ENCODE data around the gene ARV1.

Gene ARV1

GRCh38 chr1:230978491-230979388 is at the start of gene ARV1, which contains the start of gene TTC13:
TSS of gene ARV1 (plus strand) at chr1:230979094. CDS start at chr1:230979106, 12 bp downstream.
TSS of gene TTC13 (minus strand) at chr1:230978861. CDS start at chr1:230978830, 31 bp downstream.
- peak; percentile 98 for DNase-seq

- no peak for DNase-seq
Observed at GRCh38 chr1:230930986-230931385, 47.9 kb upstream of the ARV1 start.

GRCh38 chr1:230935852-230936251 is 43.0 kb upstream of the ARV1 start:
- no peak for DNase-seq

DNA sequence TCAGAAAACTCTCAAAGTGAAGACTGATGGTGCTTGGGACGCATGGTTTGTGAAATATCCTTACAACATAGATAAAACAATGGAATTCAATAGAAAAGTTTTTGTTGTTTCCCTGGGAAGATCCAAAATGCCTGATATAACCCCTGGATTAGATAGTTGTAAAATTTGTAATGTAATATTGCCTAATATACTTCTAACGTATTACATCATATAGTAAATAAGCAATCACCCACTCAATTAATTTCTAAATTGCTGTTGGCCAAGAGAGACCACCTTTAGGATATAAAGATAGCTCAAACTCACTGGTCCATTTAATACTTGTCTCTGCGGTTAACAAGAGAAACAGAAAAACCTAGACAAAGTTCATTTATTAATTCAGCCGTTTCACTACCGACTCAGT is 42.4 kb upstream of the ARV1 start:
- DNase-seq, result no peak

- DNase-seq, result no peak
Observed at GRCh38 chr1:230937371-230937770, 41.5 kb upstream of the ARV1 start.

- DNase-seq, result no peak
Observed at GRCh38 chr1:230938924-230939368, 39.9 kb upstream of the ARV1 start.

- no peak for DNase-seq
Observed at GRCh38 chr1:230939806-230940489, 38.9 kb upstream of the ARV1 start.

DNA sequence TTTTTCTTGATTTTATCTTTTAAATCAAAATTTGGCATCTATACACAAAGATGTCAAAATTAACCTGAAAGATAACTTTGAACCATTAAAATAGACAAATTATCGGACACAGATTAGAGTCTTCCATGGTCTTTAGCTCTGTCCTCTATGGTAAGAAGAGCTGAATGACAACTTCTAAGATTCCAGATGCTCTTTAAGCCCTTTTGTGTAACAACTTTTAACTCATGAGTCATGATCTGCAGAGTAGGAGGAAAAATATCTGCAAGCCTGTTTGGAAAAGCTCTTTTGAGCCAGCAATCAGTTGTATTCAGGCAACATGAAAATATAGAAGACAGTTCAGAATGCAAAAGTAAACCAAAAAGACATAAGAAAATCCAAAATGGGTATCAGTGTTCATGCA is 38.0 kb upstream of the ARV1 start:
- no peak for DNase-seq

DNA sequence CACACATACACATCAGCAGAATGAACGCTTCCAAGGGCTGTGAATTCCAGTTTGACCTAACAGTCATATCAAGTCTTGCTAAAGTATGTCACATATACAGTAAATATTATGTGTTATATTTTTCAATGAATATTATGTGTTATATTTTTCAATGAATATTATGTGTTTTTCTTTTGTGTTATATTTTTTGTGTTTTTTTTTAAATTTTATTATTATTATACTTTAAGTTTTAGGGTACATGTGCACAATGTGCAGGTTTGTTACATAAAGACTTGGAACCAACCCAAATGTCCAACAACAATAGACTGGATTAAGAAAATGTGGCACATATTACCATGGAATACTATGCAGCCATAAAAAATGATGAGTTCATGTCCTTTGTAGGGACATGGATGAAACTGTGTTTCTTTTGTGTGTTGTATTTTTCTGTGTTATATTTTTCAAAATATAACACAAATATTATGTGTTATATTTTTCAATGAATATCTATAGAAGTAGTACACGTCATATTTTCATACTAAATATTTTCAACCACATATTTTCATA is 35.8 kb upstream of the ARV1 start:
- no peak for DNase-seq

DNA sequence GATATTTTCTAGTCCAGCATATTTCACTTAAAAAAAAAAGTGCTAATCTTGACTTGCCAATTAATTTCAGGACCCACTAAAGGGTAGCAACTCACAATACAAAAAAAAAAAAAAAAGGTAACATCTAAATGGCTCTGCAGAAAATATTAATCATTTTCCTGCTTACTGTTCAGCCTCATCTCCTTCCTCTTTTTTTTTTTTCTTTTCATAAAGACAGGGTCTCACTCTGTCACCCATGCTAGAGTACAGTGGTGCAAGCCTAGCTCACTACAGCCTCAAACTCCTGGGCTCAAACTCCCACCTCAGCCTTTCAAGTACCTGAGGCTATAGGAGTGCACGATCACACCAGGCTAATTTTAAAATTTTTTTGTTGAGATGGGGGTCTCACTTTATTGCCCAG is 30.6 kb upstream of the ARV1 start:
- no peak for DNase-seq

DNA sequence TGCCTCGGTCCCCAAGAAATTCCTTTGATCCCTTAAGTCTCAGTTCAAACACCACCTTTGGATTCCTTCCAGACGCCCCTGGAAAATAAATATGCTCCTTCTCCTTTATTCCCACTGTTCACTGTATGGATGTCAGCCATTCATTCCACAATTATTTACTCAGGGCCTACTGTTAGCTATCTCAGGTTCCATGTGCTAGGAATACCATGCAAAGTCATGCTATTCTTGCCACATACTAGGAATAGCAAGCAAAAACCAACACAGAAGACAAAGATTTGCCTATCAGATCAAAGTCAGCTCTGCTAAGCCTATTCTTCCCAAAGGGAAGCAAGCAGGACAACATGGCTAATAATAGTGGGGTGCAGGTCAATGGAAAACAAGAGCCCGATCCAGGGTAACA is 30.0 kb upstream of the ARV1 start:
- DNase-seq, result no peak

DNA sequence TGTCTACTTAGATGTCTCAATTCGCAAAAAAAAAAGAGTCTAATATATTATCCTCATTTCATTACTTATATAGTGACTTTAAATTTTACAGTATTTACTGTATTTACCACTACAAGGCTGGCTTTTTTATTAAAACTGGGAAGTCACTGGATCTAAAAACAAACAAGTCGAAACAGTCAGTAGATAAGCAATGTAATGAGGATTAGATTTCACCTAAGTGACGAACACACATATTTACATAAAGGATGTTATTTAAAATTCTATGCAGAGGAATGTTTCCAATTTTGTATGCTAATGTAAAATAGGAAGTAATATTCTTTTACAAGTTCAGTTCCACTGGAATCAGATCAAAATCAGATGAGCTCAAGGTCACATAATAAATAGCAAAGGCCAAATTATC is 28.5 kb upstream of the ARV1 start:
- no peak for DNase-seq

DNA sequence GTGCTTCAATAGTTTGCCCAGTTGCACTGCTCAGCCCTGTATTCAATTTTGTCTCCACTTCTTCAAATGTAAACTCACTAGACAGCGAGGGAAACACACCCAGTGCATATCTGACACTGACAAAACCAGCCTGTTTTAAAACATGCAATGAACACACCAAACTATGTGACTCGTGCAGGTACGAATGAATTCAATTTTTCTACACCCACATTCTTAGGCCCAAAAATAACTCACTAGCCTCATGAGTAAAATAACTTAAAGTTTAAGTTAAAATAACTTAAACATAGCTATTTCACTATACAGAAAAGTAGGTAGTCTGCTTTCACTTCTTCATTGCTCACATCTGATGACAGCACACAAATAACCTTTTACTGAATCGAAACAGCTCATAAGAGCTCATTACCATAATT is 21.3 kb upstream of the ARV1 start:
- DNase-seq, result no peak

DNA sequence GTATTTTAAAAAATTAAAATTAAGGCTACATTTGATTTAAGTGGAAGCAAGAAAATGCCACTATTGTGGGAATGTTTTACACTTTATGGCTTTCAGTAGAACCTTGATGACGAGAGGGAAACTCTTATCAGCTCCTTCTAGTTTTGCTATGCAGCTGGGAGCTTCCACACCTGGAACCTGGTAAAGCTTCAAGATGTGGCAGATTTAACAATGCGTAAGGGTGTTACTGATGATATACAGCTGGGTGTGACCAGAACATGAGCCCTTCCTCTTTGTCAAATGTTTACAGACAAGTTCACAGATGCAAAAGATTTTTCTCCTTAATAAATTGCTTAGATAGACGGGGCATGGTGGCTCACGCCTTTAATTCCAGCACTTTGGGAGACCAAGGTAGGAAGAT is 20.5 kb upstream of the ARV1 start:
- DNase-seq, result no peak

DNA sequence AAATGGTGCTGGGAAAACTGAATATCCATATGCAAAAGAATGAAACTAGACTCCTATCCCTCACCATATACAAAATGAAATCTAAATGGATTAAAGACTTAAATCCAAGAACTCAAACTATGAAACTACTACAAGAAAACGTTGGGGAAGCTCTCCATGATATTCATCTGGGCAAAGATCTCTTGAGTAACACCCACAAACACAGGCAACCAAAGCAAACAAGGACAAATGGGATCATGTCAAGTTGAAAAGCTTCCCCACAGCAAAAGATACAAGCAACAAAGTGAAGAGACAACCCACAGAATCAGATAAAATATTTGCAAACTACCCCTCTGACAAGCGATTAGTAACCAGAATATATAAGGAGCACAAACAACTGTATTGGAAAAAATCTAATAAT is 14.0 kb upstream of the ARV1 start:
- no peak for DNase-seq

DNA sequence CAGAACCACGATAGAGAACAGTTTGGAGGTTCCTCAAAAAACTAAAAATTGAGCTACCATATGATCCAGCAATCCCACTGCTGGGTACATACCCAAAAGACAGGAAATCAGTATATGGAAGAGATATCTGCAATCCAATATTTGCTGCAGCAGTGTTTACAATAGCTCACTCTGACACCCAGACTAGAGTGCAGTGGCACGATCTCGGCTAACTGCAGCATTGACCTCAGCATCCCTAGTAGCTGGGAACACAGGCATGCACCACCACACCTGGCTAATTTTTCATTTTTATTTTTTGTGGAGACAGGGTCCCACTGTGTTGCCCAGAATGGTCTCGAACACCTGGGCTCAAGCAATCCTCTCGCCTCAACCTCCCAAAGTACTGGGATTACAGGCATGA is 13.4 kb upstream of the ARV1 start:
- no peak for DNase-seq

- no peak for DNase-seq
Observed at GRCh38 chr1:230966358-230966873, 12.5 kb upstream of the ARV1 start.

GRCh38 chr1:230970432-230970831 is 8.5 kb upstream of the ARV1 start:
- DNase-seq, result no peak

DNA sequence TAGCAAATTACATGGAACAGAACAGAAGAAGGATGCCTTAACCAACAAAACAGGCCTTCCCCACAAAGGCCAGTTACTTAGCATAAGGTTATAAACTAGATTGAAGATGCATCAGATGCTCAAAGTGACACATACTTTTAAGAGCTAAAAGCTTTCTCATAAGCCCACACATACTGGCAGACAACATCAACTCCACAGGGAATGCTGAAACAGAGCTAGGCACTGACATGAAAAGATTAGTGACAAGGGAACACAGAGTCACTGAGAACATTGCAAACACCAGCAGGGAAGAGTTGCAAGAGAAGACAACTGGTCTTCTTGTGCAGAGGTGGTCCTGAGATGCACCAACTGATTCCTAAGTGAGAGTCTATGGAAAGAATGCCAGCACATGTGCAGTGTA is 7.1 kb upstream of the ARV1 start:
- no peak for DNase-seq

DNA sequence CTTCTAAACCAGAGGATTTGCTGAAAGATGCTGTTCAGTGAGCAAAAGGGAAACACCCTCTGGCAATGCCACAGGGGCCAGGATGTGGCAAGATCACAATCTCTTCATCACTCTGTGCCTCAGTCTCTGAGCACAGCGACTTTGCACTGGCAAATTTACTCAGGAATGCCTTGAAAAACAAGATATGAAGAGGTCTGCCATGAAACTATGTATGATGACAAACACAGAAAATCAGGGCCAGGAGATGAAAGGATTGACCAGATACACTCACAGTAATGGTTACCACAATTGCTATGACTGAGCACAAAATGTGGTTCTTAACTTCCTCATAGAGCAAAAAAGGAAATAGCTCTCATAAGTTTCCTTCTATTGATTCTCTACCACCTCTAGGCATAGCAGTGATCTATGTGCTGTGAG is 6.0 kb upstream of the ARV1 start:
- peak; percentile 77 for DNase-seq

GRCh38 chr1:230975636-230976035 is 3.3 kb upstream of the ARV1 start:
- no peak for DNase-seq

DNA sequence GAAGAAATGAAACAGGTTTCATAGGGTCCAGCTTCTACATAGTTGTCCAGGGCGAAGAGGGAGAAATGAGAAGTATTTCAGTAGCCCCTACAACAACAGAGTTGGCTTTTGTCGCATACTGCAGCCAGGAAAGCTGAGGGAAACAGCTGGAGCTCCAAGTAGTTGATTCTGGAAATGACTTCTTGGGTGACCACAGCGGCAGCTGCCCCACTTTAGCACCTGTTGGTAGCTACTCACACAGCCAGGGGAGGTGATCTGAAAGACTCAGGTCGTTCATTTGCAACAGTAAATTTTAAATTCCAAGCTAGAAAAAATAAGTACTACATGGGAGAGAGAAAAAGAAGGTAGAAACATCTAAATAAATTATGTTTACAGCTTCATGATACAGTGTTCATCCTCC is 2.5 kb upstream of the ARV1 start:
- DNase-seq, result no peak
